NCI-H1694 treated with DMSO at 0.1 percent for 48 hours (cell line): Measurements from ENCODE around the gene RNF19B.

Experiments
- DNase-seq: peaks from one replicate; lab custom pipeline; 2025; lab: John Stamatoyannopoulos, UW

The RNF19B gene

GRCh38 chr1:32967888-32968568 lies 3.4 kb upstream of the RNF19B start:
- no peak for DNase-seq

- DNase-seq: no peak
Observed at GRCh38 chr1:32966900-32967299, 2.3 kb upstream of the RNF19B start.

GRCh38 chr1:32965251-32965747 lies 690 bp upstream of the RNF19B start:
- no peak for DNase-seq

GRCh38 chr1:32963746-32964460 lies 706 bp downstream of the RNF19B start:
- no peak for DNase-seq

GRCh38 chr1:32962248-32962896 lies 2.2 kb downstream of the RNF19B start:
- DNase-seq: no peak

GRCh38 chr1:32960819-32961355 lies 3.7 kb downstream of the RNF19B start:
- no peak for DNase-seq

GRCh38 chr1:32960342-32960741 lies 4.3 kb downstream of the RNF19B start:
- no peak for DNase-seq

GRCh38 chr1:32958827-32959226 lies 5.8 kb downstream of the RNF19B start:
- no peak for DNase-seq

- DNase-seq: no peak
Observed at GRCh38 chr1:32957017-32957416, 7.6 kb downstream of the RNF19B start.

- no peak for DNase-seq
Observed at GRCh38 chr1:32954168-32954567, 10.4 kb downstream of the RNF19B start.

- no peak for DNase-seq
Observed at GRCh38 chr1:32953495-32953894, 11.1 kb downstream of the RNF19B start.

GRCh38 chr1:32949519-32949918 lies 15.1 kb downstream of the RNF19B start:
- no peak for DNase-seq

GRCh38 chr1:32948905-32949304 lies 15.7 kb downstream of the RNF19B start:
- DNase-seq: no peak

- no peak for DNase-seq
Observed at GRCh38 chr1:32948390-32948722, 16.3 kb downstream of the RNF19B start.

- no peak for DNase-seq
Observed at GRCh38 chr1:32947669-32948389, 16.8 kb downstream of the RNF19B start.

- DNase-seq: no peak
Observed at GRCh38 chr1:32946413-32946812, 18.2 kb downstream of the RNF19B start.

- no peak for DNase-seq
Observed at GRCh38 chr1:32944180-32944579, 20.4 kb downstream of the RNF19B start.

- DNase-seq: no peak
Observed at GRCh38 chr1:32939655-32940371, 24.8 kb downstream of the RNF19B start.

- DNase-seq: no peak
Observed at GRCh38 chr1:32937061-32937460, 27.5 kb downstream of the RNF19B start.

- DNase-seq: no peak
Observed at GRCh38 chr1:32934535-32934934, 30.1 kb downstream of the RNF19B start.

- DNase-seq: no peak
Observed at GRCh38 chr1:32933742-32934322, 30.8 kb downstream of the RNF19B start.
